Measurements from ENCODE around the gene USP3.

DNA sequence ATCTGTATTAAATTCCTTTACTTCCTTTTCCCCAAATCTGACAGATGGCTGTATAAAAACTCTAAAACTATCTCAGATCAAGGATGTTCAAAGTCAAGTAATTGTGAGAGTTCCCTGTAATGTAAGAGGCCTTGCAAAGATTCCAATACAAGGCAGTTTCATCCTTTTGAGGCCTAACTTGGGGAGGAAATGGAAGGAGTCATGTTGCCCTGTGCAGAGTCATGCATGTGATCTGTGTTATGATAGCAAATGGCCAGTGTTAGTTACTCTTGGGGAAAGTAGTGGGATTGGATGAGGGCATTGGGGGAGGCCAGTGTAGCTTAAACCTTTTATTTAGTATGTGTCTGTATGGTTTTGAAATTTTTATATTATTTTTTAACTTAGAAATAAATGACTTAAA lies 69.1 kb downstream of the USP3 start:
- no peak for TF ChIP-seq ZKSCAN3 (CRISPR knock-in tag; IDR thresholded peaks at IDR 0.05)
- no peak for TF ChIP-seq U2AF1 (optimal IDR thresholded peaks at IDR 0.05; ENCODE audit: low read depth, low read length)
- no peak for TF ChIP-seq CTCF (IDR thresholded peaks at IDR 0.05 in 2 of 3, conservative IDR thresholded peaks at IDR 0.05 in 1 of 3; ENCODE audit: insufficient read depth in 2 of 3, low read depth in 1 of 3, low read length in 3 of 3)
- TF ChIP-seq POLR2AphosphoS5 (IDR thresholded peaks at IDR 0.05; ENCODE audit: control insufficient read depth, insufficient read depth, low read depth, low read length): no peak

All from K562 (cell line).